Erythroblast (primary cell): Measurements from ENCODE around the gene SIPA1L3.

Experiments
- GATA1 ChIP-seq: IDR thresholded peaks from 2 replicates; pipeline ENCODE4 v1.6.1; 2011; ENCODE audit warnings: low read depth, mild to moderate bottlenecking, control low read depth, low read length, moderate library complexity
- POLR2A ChIP-seq: IDR thresholded peaks from 2 replicates; pipeline ENCODE4 v1.6.1; 2011; ENCODE audit warnings: mild to moderate bottlenecking, low read length

- TF ChIP-seq POLR2A (no peak), GATA1 (no peak)
These were observed 140.0 kb downstream of the SIPA1L3 start for GRCh38 chr19:38047049-38047438.
